Testis (tissue), 2 donors: ENCODE measurements around the gene FAM234A.

Experiments
- CTCF ChIP-seq, 3 experiments: fragments of 450-650 bp in 2 of 3; fragments of 200-600 bp in 1 of 3; sonication (generic) in 1 of 3; IDR thresholded peaks; one replicate each; pipeline ENCODE4 v1.5.1; 2016 to 2019; ENCODE audit warnings: antibody characterized with exemption in 3 of 3, mild to moderate bottlenecking in 2 of 3, moderate library complexity in 1 of 3
- POLR2A ChIP-seq: fragments of 450-650 bp; IDR thresholded peaks from one replicate; pipeline ENCODE4 v1.6.1; 2017; ENCODE audit warnings: antibody characterized with exemption, mild to moderate bottlenecking, moderate library complexity

DNA sequence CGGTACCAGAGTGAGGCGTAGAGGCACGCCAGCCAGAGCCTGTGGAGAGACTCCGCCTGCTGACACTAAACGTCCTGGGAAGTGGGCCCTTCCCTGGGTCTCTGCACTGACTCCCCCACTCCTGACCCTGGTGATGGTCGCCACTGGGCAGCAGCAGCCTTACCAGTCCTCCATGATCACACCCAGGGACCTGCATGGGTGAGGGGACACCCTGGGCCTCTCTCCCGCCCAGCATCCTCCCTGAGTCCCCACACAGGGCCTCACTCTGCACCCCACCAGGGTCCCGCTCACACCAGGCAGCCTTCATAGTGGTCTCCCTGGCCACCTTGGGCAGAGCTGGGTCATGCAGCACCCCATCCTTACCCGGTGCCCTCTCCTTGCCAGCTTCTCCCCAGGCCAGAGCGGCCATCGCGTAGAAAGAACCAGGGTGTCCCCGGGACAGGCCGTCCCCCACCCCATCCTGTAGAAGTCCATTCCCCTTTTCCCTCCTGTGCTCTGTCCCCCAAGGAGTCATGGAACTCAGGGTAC lies 30.4 kb downstream of the FAM234A start:
- no peak for TF ChIP-seq CTCF (IDR thresholded peaks at IDR 0.05)
- no peak for TF ChIP-seq POLR2A
